ENCODE data around the gene DCAF15. TPM values are rescaled to one million over a fixed set of nuclear protein-coding genes. Genes with fewer than 3 reads are reported as not detected.
A peak's percentile ranks its signal among the peaks of the same experiment; 100 is the strongest.

DCAF15 gene
- total RNA-seq, 4 donors from 2014 or later, result 14.7 to 23.1 (median 19.5) TPM

GRCh38 chr19:13989487-13989886, 37.2 kb downstream of the DCAF15 start:
- Histone ChIP-seq H3K9me3 (no peaks in the 10 kb centered on the region), H3K36me3 (peaks cover 0 to 67% (median 9%) of the 10 kb centered on the region in 3 donors), H3K4me1 (peaks cover 11 to 35% (median 18%) of the 10 kb centered on the region in 3 donors), H3K4me3 (no peak overlapping the region), H3K27me3 (no peaks in the 10 kb centered on the region), H3K27ac (no peak overlapping the region)
- WGBS, 2 donors, result 80 to 92% methylated on average over 5 to 7 of the region's 7 CpGs
- intact Hi-C loops (cut with DNase I), result no loop called here
- DNase-seq, result no peak
- TF ChIP-seq POLR2A (IDR thresholded peaks at IDR 0.05) (no peak), CTCF (IDR thresholded peaks at IDR 0.05) (no peak)

- DNase-seq, result no peak
- TF ChIP-seq CTCF (IDR thresholded peaks at IDR 0.05) (no peak), POLR2A (IDR thresholded peaks at IDR 0.05) (no peak)
- H3K27ac ChIP-seq, result no peak overlapping the region
- intact Hi-C loops (cut with DNase I), result no loop called here
- no peaks in the 10 kb centered on the region for H3K27me3 ChIP-seq
- no peak overlapping the region for H3K4me3 ChIP-seq
- H3K36me3 ChIP-seq, result peaks cover 0 to 69% (median 9%) of the 10 kb centered on the region in 3 donors
- no peaks in the 10 kb centered on the region for H3K9me3 ChIP-seq
- H3K4me1 ChIP-seq, result peaks cover 11 to 36% (median 18%) of the 10 kb centered on the region in 3 donors
- 90 to 93% methylated on average over 5 to 8 of the region's 8 CpGs for WGBS, 2 donors
Measured at GRCh38 chr19:13990085-13990484, 37.8 kb downstream of the DCAF15 start.

- intact Hi-C loops (cut with DNase I), result no loop called here
- H3K4me1 ChIP-seq, result peaks cover 6 to 30% (median 12%) of the 10 kb centered on the region in 3 donors
- no peak overlapping the region for H3K4me3 ChIP-seq
- H3K27me3 ChIP-seq, result no peaks in the 10 kb centered on the region
- no peak overlapping the region for H3K27ac ChIP-seq
- TF ChIP-seq POLR2A (IDR thresholded peaks at IDR 0.05) (no peak), CTCF (IDR thresholded peaks at IDR 0.05) (no peak)
- 85 to 88% methylated on average over 1 to 6 of the region's 7 CpGs for WGBS, 2 donors
- DNase-seq, result no peak
- H3K36me3 ChIP-seq, result peaks cover 0 to 75% (median 9%) of the 10 kb centered on the region in 3 donors
- H3K9me3 ChIP-seq, result no peaks in the 10 kb centered on the region
Measured at GRCh38 chr19:13992025-13992424, 39.7 kb downstream of the DCAF15 start.

GRCh38 chr19:13993590-13994300, 41.4 kb downstream of the DCAF15 start:
- intact Hi-C loops (cut with DNase I), result no loop called here
- no peak for DNase-seq
- Histone ChIP-seq H3K27me3 (no peaks in the 10 kb centered on the region), H3K27ac (no peak overlapping the region), H3K4me1 (peaks cover 4 to 16% (median 8%) of the 10 kb centered on the region in 3 donors), H3K9me3 (peaks cover 0 to 2% (median 0%) of the 10 kb centered on the region in 3 donors), H3K4me3 (no peak overlapping the region), H3K36me3 (peaks cover 0 to 75% (median 9%) of the 10 kb centered on the region in 3 donors)
- TF ChIP-seq CTCF (IDR thresholded peaks at IDR 0.05) (no peak), POLR2A (IDR thresholded peaks at IDR 0.05) (no peak)
- 76 to 93% methylated on average over 9 to 15 of the region's 22 CpGs for WGBS, 2 donors

- Histone ChIP-seq H3K4me3 (no peak overlapping the region), H3K27me3 (no peaks in the 10 kb centered on the region), H3K9me3 (peaks cover 0 to 11% (median 6%) of the 10 kb centered on the region in 3 donors), H3K36me3 (peaks cover 0 to 75% (median 9%) of the 10 kb centered on the region in 3 donors), H3K27ac (peak overlapping the region in 2 of 4 donors; percentile 41 to 50), H3K4me1 (peaks cover 4 to 18% (median 8%) of the 10 kb centered on the region in 3 donors)
- no peak for TF ChIP-seq CTCF (IDR thresholded peaks at IDR 0.05)
- TF ChIP-seq POLR2A (IDR thresholded peaks at IDR 0.05), result no peak
- intact Hi-C loops (cut with DNase I), result no loop called here
- 72 to 100% methylated on average over 2 to 8 of the region's 13 CpGs for WGBS, 2 donors
- DNase-seq, result no peak
Measured at GRCh38 chr19:13995017-13995728, 42.9 kb downstream of the DCAF15 start.

Data from esophagus squamous epithelium (tissue), 5 donors.